AML-193 (cell line): Measurements from ENCODE around the gene LAMC3.
"Not testable (repeated sequence)": the region's sequence is repeated elsewhere in the genome, so short reads cannot be mapped to it uniquely, and the experiment has no call there.

Source experiments
- DNase-seq, 2 experiments: peaks; one replicate each; lab custom pipeline; 2025; lab: John Stamatoyannopoulos, UW

Gene LAMC3

GRCh38 chr9:131098391-131099101 lies 89.6 kb downstream of the LAMC3 start:
- DNase-seq, result no peak

GRCh38 chr9:131099102-131099606 lies 90.2 kb downstream of the LAMC3 start:
- no peak for DNase-seq

- DNase-seq, result not testable (repeated sequence)
Measured at GRCh38 chr9:131099845-131100244, 90.9 kb downstream of the LAMC3 start.

GRCh38 chr9:131100445-131100844 lies 91.5 kb downstream of the LAMC3 start:
- no peak for DNase-seq

GRCh38 chr9:131101207-131101964 lies 92.4 kb downstream of the LAMC3 start:
- no peak for DNase-seq

- no peak for DNase-seq
Measured at GRCh38 chr9:131103024-131103423, 94.0 kb downstream of the LAMC3 start.

- DNase-seq, result no peak
Measured at GRCh38 chr9:131103535-131103934, 94.6 kb downstream of the LAMC3 start.

- no peak for DNase-seq
Measured at GRCh38 chr9:131104016-131104740, 95.2 kb downstream of the LAMC3 start.

- DNase-seq, result no peak
Measured at GRCh38 chr9:131105952-131106351, 97.0 kb downstream of the LAMC3 start.

- DNase-seq, result no peak
Measured at GRCh38 chr9:131107760-131108159, 98.8 kb downstream of the LAMC3 start.

- DNase-seq, result no peak
Measured at GRCh38 chr9:131111186-131111853, 102.3 kb downstream of the LAMC3 start.

- DNase-seq, result no peak
Measured at GRCh38 chr9:131111854-131112311, 102.9 kb downstream of the LAMC3 start.

GRCh38 chr9:131112374-131113154 lies 103.6 kb downstream of the LAMC3 start:
- DNase-seq, result no peak

GRCh38 chr9:131113655-131114054 lies 104.7 kb downstream of the LAMC3 start:
- no peak for DNase-seq

GRCh38 chr9:131114084-131114535 lies 105.1 kb downstream of the LAMC3 start:
- no peak for DNase-seq

GRCh38 chr9:131115360-131115742 lies 106.4 kb downstream of the LAMC3 start:
- DNase-seq, result not testable (repeated sequence)

- no peak for DNase-seq
Measured at GRCh38 chr9:131116281-131117120, 107.5 kb downstream of the LAMC3 start.

- DNase-seq, result no peak
Measured at GRCh38 chr9:131117121-131117761, 108.3 kb downstream of the LAMC3 start.

GRCh38 chr9:131117762-131118145 lies 108.8 kb downstream of the LAMC3 start:
- no peak for DNase-seq

GRCh38 chr9:131119600-131119999 lies 110.6 kb downstream of the LAMC3 start:
- no peak for DNase-seq
